Stimulated activated naive B cell treated with anti-CD40 and anti-IgM and Interleukin-4, amounts not matched to agents 10 μg/mL and 1 μg/mL and 100 μg/mL, for 72 hours (primary cell): Measurements from ENCODE around the gene SLC51B.
"Not testable (repeated sequence)": the region's sequence is repeated elsewhere in the genome, so short reads cannot be mapped to it uniquely, and the experiment has no call there.

Experiments used
- ATAC-seq, 2 donors: fragments of 150-1000 bp; cut with Tn5 transposase; replicated peaks; 2 replicates each; pipeline ENCODE4 v1.10.0; 2021; ENCODE audit warnings: moderate library complexity in 1 of 2
- DNase-seq: peaks from one replicate; pipeline ENCODE4 v3.0.0; 2021
- H3K27ac Mint-ChIP-seq: one replicate; pipeline ENCODE4 v1.8.0; 2022; ENCODE audit warnings: mild to moderate bottlenecking, mixed read lengths
- H3K27me3 Mint-ChIP-seq, 2 donors: one replicate each; pipeline ENCODE4 v1.8.0; 2022; ENCODE audit warnings: mixed read lengths in 2 of 2
- H3K36me3 Mint-ChIP-seq, 2 donors: one replicate each; pipeline ENCODE4 v1.8.0; 2022; ENCODE audit warnings: mixed read lengths in 2 of 2, mild to moderate bottlenecking in 1 of 2
- H3K4me1 Mint-ChIP-seq, 2 donors: one replicate each; pipeline ENCODE4 v1.8.0; 2022; ENCODE audit warnings: mixed read lengths in 2 of 2, mild to moderate bottlenecking in 1 of 2
- H3K4me3 Mint-ChIP-seq, 2 donors: one replicate each; pipeline ENCODE4 v1.8.0; 2022; ENCODE audit warnings: mild to moderate bottlenecking in 2 of 2, mixed read lengths in 2 of 2, moderate library complexity in 1 of 2
- H3K9me3 Mint-ChIP-seq, 2 donors: one replicate each; pipeline ENCODE4 v1.8.0; 2022; ENCODE audit warnings: mixed read lengths in 2 of 2, mild to moderate bottlenecking in 1 of 2

Gene SLC51B

DNA sequence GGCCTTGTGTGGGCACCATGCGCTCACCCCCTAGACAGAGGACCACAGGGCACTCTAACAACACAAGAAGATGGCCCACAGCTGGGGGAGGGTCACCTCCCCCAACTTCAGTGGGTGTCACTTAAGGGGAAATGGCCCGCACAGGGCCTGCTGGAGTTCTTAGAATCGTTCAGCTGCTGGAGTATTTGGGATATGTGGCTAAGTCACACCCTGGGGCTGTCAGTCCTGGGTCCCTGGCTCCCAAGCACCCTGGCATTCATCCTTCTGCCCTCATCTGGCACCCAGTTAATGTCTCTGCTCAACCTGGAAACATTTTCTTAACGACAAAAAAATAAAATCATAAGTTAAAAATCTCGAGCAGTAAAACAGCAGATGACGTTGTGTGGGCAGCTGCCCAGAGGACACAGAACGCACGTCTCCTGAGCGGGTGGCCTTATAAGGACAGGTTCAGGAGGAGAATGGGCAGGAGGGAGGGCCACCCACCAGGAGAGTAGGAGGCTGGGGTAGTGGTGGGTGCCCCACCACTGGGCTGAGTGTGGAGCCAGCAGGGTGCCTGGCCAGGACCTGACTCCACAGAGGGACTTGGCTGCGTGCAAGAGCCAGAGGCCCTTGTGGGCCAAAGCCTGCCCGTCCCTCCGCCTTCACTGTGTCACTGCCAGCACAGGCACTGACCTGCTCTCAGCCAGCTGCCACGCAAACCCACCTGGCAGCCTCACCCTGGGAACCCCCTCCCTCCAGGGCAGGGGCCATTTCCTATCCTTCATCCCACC, 42.9 kb downstream of the SLC51B start:
- ATAC-seq, result no peak
- peaks cover 0 to 2% of the 10 kb centered on the region in 2 donors for H3K4me1 Mint-ChIP-seq
- H3K36me3 Mint-ChIP-seq, result peaks cover 3 to 6% of the 10 kb centered on the region in 2 donors
- no peaks in the 10 kb centered on the region for H3K9me3 Mint-ChIP-seq
- H3K27me3 Mint-ChIP-seq, result peaks cover 18 to 20% of the 10 kb centered on the region in 2 donors
- DNase-seq, result no peak
- no peak overlapping the region for H3K4me3 Mint-ChIP-seq
- H3K27ac Mint-ChIP-seq, result no peak overlapping the region

DNA sequence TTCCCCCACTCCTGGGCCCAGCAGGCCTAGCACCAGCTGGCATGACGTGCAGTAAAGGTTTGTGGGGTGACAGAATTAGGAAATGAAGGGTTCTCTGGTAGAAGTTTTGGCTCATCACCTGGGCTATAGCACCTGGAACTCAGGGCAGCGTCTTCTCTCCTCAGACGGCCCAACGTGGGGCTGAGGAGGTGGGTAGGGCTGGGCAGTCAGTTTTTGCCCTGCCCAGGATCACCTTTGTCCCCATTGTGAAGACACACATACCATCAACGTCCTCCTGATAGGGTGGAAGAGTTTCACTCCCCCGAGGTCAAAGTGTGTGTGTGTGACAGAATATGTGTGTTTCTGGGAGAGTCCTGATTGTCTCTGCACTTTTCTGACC, 43.4 kb downstream of the SLC51B start:
- H3K9me3 Mint-ChIP-seq, result no peaks in the 10 kb centered on the region

DNA sequence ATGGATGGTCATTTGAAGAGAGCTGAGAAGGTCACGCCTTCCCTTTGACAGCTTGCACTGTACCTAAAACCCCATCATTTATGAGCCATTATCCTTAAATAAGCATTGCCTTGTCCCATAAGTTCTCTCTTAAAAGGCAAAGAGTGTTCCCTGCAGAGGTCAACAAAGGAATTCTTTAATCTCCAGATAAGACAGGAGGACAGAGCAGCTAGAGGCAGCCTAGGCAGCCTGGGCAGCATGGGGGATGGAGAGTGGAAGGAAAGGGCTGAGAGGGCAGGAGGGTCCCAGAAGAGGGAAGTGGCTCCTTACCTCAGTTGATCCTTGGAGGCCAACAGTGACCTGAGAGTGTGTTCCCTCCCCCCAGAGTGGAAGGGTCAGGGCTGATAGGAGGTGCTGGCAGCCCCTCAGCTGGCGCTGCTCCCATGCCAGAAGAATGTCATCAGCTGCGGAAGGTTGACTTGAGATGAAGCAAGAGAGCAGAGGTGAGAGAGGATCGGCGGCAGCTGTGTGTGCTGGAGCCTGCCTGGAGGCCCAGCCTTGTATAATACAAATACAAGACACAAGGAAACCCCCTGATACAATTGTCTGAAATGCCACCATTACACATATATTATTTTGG, 44.1 kb downstream of the SLC51B start:
- Mint-ChIP-seq H3K4me3 (no peak overlapping the region), H3K27ac (no peak overlapping the region), H3K4me1 (peaks cover 0 to 2% of the 10 kb centered on the region in 2 donors), H3K36me3 (peaks cover 5 to 13% of the 10 kb centered on the region in 2 donors), H3K27me3 (peaks cover 8 to 9% of the 10 kb centered on the region in 2 donors), H3K9me3 (no peaks in the 10 kb centered on the region)
- DNase-seq (no peak), ATAC-seq (no peak)

More for the DNA sequence above, 43.4 kb downstream of the SLC51B start:
- Mint-ChIP-seq H3K36me3 (peaks cover 5 to 9% of the 10 kb centered on the region in 2 donors), H3K4me1 (peaks cover 0 to 2% of the 10 kb centered on the region in 2 donors), H3K27me3 (peaks cover 15 to 16% of the 10 kb centered on the region in 2 donors), H3K27ac (no peak overlapping the region), H3K4me3 (no peak overlapping the region)
- no peak for DNase-seq
- ATAC-seq, result no peak

DNA sequence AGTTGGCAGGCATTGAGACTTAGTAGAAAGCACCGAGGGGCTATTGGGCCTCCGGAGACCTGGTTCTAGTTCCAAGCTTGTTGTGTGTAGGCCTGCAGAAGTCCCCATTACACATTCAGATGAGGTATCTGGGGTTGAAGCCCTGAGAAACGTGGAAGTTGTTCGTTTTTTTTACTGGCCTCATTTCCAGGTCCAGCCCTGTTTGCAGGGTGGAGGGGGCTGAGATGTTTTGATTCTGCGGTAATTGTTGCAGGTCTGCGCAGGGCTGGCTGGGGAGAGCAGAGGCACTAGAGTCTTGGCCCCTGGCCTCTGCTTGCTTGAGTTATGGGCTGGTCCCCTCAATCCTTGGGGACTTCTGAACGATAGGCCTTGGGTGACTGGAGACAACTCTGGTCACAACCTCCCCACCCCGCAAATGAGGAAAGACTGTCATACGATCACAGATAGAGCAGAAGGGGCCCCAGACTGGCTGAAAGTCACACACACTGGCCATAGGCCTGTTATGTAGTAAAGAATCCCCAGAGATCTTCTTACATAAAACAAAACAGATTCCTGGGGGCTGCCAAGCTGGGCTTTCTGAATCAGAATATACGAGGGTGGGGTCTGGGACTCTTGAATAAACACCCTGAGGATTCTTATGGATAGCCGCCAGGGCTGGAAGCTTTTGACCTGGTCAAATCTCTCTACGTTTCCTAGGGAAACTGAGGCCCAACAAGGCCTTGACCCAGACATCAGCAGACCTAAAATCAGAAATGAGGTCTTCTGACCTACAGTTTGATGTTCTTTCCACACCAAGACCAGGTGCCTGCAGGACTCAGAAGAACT, 47.0 kb downstream of the SLC51B start:
- no peak for DNase-seq
- Mint-ChIP-seq H3K36me3 (peaks cover 10 to 29% of the 10 kb centered on the region in 2 donors), H3K4me1 (no peaks in the 10 kb centered on the region), H3K9me3 (no peaks in the 10 kb centered on the region), H3K27ac (no peak overlapping the region), H3K27me3 (no peaks in the 10 kb centered on the region), H3K4me3 (no peak overlapping the region)
- ATAC-seq, result no peak

GRCh38 chr15:65092911-65093792, 48.0 kb downstream of the SLC51B start:
- Mint-ChIP-seq H3K27me3 (no peaks in the 10 kb centered on the region), H3K4me3 (no peak overlapping the region), H3K9me3 (no peaks in the 10 kb centered on the region), H3K36me3 (peaks cover 12 to 39% of the 10 kb centered on the region in 2 donors), H3K27ac (no peak overlapping the region), H3K4me1 (no peaks in the 10 kb centered on the region)
- no peak for ATAC-seq
- DNase-seq, result no peak

DNA sequence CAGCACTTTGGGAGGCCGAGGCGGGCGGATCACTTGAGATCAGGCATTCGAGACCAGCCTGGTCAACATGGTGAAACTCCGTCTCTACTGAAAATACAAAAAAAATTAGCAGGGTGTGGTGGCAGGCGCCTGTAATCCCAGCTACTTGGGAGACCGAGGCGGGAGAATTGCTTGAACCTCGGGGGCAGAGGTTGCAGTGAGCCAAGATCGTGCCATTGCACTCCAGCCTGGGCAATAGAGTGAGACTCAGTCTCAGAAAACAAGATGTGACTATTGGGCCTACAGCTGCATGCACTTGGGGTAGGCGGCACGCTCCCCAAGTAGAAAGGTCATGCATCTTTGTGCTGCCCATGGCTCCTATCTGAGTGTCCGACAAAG, 48.6 kb downstream of the SLC51B start:
- H3K4me1 Mint-ChIP-seq, H3K27ac Mint-ChIP-seq, H3K27me3 Mint-ChIP-seq, DNase-seq, H3K9me3 Mint-ChIP-seq, ATAC-seq, H3K4me3 Mint-ChIP-seq: not testable (repeated sequence)
- H3K36me3 Mint-ChIP-seq, result peaks cover 16 to 45% of the 10 kb centered on the region in 2 donors

DNA sequence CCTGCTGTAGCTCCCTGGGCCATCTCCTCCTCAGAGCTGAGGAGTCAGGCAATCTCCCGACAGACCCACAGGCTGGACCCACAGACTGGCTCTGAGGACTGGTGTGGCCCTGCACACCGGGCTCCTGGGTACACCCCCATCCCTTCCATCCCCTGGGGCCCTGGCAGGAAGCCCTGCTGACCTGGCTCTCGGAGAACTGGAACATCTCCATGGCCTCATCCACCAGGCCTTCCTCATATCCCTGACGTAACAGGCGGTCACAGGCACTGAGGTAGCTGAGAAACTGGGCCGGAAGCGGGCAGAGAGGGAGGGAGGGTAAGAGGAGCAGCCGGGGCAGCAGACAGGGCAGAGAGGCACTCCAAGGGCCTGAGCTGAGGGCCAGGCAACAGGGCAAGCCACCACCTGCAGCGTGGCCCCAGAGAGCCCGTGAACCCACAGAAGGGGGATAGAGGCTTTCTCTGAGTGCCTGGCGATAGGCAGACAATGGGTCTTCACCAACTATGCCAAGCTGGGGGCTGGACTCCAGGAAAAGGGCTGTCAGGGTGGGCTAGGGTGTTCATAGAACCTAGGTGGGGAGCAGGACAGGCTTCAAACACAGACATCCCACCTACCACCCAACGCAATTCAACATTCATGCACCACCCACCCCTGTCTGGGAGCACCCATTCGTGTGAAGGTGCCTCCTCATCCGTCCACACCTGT, 49.3 kb downstream of the SLC51B start:
- Mint-ChIP-seq H3K27ac (no peak overlapping the region), H3K4me3 (no peak overlapping the region), H3K4me1 (no peaks in the 10 kb centered on the region), H3K9me3 (no peaks in the 10 kb centered on the region), H3K36me3 (peaks cover 18 to 46% of the 10 kb centered on the region in 2 donors), H3K27me3 (no peaks in the 10 kb centered on the region)
- DNase-seq (no peak), ATAC-seq (no peak)

- Mint-ChIP-seq H3K27me3 (no peaks in the 10 kb centered on the region), H3K36me3 (peaks cover 22 to 50% of the 10 kb centered on the region in 2 donors), H3K27ac (no peak overlapping the region), H3K4me3 (no peak overlapping the region), H3K9me3 (no peaks in the 10 kb centered on the region), H3K4me1 (no peaks in the 10 kb centered on the region)
- DNase-seq, result no peak
- ATAC-seq, result no peak
Measured at GRCh38 chr15:65095011-65095746, 50.0 kb downstream of the SLC51B start.

GRCh38 chr15:65095747-65096104, 50.5 kb downstream of the SLC51B start:
- H3K9me3 Mint-ChIP-seq, result no peaks in the 10 kb centered on the region
- H3K27me3 Mint-ChIP-seq, result no peaks in the 10 kb centered on the region
- H3K4me1 Mint-ChIP-seq, result no peaks in the 10 kb centered on the region
- no peak overlapping the region for H3K27ac Mint-ChIP-seq
- peaks cover 27 to 56% of the 10 kb centered on the region in 2 donors for H3K36me3 Mint-ChIP-seq
- no peak overlapping the region for H3K4me3 Mint-ChIP-seq
- DNase-seq, result no peak
- ATAC-seq, result no peak

DNA sequence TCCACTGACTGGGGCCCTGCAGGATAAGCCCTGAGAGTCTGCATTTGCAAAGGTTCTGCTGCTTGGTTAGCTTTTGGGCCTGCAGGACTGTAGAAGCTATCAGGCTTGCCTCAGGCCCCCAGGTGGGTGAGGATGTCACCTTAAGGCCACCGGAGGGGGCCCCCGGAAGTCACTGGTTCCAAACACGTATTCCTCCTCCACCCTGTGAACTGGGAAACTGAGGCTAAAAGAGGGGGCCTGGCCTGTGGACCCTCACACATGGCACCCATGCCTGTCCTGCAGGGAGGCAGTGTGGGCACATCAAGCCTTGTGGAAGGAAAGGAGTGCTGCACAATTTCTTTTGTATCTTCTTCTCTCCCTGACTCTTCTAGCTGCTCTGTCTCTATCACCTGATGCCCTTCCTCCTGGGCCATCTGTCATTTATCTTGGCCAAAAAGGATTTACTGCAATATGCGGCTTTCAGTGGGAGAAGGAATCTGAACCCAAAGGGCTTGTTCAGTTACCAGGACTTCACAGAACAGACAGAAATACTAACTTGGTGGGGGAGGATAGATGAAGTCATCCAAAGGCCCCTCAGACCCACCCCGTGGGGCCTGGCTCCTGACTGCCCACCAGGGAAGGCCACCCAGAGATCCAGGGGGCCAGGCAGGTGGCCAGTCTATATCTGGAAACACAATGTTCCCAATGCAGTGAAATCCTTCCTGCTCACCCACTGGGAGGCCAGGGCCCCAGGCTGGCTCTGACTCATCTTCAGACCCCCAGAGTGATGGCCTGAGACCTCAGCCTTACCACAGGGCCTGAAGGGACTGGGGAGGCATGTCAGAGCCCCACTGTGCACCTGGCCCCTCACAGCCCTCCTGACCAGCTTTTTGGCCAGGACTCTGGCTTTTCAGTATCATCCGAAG, 51.5 kb downstream of the SLC51B start:
- H3K27me3 Mint-ChIP-seq, result no peaks in the 10 kb centered on the region
- H3K27ac Mint-ChIP-seq, result no peak overlapping the region
- H3K4me3 Mint-ChIP-seq, result no peak overlapping the region
- ATAC-seq, result no peak
- DNase-seq, result no peak
- H3K9me3 Mint-ChIP-seq, result no peaks in the 10 kb centered on the region
- H3K36me3 Mint-ChIP-seq, result peaks cover 33 to 63% of the 10 kb centered on the region in 2 donors
- H3K4me1 Mint-ChIP-seq, result peaks cover 2 to 5% of the 10 kb centered on the region in 2 donors

GRCh38 chr15:65097651-65098263, 52.6 kb downstream of the SLC51B start:
- Mint-ChIP-seq H3K9me3 (no peaks in the 10 kb centered on the region), H3K4me3 (no peak overlapping the region), H3K4me1 (peaks cover 2 to 6% of the 10 kb centered on the region in 2 donors), H3K36me3 (peaks cover 37 to 64% of the 10 kb centered on the region in 2 donors), H3K27ac (no peak overlapping the region), H3K27me3 (no peaks in the 10 kb centered on the region)
- DNase-seq (no peak), ATAC-seq (no peak)

DNA sequence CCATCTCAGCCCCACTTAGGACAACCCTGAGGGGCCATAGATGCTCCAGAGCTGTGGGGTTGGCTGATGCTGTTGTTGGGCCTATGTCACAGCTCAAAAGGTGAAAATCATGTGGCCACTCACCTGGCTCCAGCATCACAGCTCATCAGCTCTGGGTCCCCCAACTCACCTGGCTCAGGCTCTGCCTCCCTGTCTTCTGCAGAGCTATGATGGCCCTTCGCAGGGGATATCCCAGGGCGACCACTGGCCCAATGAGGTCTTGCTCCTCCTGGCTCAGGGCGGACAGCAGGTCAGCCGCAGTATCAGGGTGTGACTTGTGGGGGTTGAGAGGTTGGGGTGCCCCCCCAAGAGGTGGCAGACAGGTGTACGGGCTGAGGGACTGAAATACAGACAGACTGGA, 54.1 kb downstream of the SLC51B start:
- H3K4me1 Mint-ChIP-seq, result peaks cover 2 to 6% of the 10 kb centered on the region in 2 donors
- H3K36me3 Mint-ChIP-seq, result peaks cover 44 to 69% of the 10 kb centered on the region in 2 donors
- no peaks in the 10 kb centered on the region for H3K9me3 Mint-ChIP-seq
- no peak overlapping the region for H3K4me3 Mint-ChIP-seq
- DNase-seq, result no peak
- H3K27me3 Mint-ChIP-seq, result no peaks in the 10 kb centered on the region
- H3K27ac Mint-ChIP-seq, result no peak overlapping the region
- ATAC-seq, result no peak
